ENCODE results near the gene KIAA0319L.

DNA sequence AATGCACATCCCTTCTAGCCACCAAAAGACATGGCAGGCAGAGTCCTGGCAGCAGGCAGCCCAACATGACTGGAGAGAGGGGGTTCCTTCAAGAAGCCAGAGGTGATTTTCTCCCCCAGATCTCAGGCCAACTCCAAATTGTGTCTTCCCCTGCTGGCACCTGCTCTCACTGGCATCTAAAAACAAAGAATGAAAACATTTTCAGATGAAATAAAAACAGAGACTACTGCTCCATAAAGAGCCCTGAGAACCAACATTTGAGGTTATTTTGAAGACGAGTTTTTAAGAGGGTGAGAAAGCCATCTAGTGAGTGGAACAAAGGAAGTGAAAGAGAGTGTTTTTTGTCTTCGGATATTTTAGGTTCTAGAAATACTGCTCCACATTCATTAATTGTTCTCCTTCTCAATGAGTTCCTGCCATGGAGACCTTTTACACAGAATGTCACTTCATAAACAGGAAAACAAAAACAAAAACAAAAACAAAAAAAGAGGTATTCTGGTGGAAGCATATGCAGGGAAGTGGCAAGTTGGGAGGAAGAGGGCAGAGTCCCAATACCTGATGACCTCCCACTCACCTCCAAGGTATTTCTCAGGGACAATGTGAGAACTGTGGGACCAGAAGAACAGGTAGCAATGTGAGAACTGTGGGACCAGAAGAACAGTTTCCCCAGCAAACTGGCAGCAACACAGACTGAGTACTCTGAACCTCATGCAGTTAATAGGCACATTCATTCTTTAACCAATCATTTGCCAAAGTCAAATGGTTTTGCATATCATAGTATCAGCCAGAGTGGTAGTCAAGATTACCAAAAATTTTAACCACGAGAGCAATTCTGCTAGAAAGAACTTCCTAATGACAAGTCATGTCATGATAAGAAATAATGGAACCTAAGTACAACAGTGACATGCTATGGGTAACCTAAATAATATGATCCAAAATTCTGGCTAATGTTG, 50.0 kb downstream of the KIAA0319L start:
- no peak for TF ChIP-seq POLR2AphosphoS5 (IDR thresholded peaks at IDR 0.05; ENCODE audit: borderline replicate concordance, low read depth, low read length)
- no peak for TF ChIP-seq EZH2 (IDR thresholded peaks at IDR 0.05)
